Measurements from ENCODE around the gene ZFP36.

ZFP36 gene

GRCh38 chr19:39402346-39403300 is 4.0 kb upstream of the ZFP36 start:
- peaks cover 11% of the 10 kb centered on the region for H3K36me3 ChIP-seq (ENCODE audit: insufficient read depth, insufficient read length, low read length)
- H3K9me3 ChIP-seq (ENCODE audit: insufficient read depth, low read length), result no peaks in the 10 kb centered on the region
- DNase-seq (ENCODE audit: low read depth, low spot score), result no peak
- peak overlapping the region; percentile 85 for H3K9ac ChIP-seq (ENCODE audit: insufficient read length, low read depth)
- H3K4me3 ChIP-seq (ENCODE audit: insufficient read length, low read depth), result peak overlapping the region; percentile 51
- no peaks in the 10 kb centered on the region for H3K27me3 ChIP-seq (ENCODE audit: insufficient read depth, insufficient read length)
- TF ChIP-seq YY1 (IDR thresholded peaks at IDR 0.05; ENCODE audit: insufficient read depth, insufficient read length) (no peak), SUZ12 (IDR thresholded peaks at IDR 0.05; ENCODE audit: extremely low read depth, insufficient read depth, insufficient read length) (no peak), ZNF274 (IDR thresholded peaks at IDR 0.05; ENCODE audit: low read depth, low read length) (no peak)
- H3K4me1 ChIP-seq (ENCODE audit: insufficient read depth, insufficient read length), result peaks cover 19% of the 10 kb centered on the region

- Histone ChIP-seq H3K4me3 (ENCODE audit: insufficient read length, low read depth) (peak overlapping the region; percentile 41), H3K4me1 (ENCODE audit: insufficient read depth, insufficient read length) (peaks cover 15% of the 10 kb centered on the region), H3K36me3 (ENCODE audit: insufficient read depth, insufficient read length, low read length) (peaks cover 17% of the 10 kb centered on the region), H3K9ac (ENCODE audit: insufficient read length, low read depth) (peak overlapping the region; percentile 85), H3K27me3 (ENCODE audit: insufficient read depth, insufficient read length) (no peaks in the 10 kb centered on the region), H3K9me3 (ENCODE audit: insufficient read depth, low read length) (no peaks in the 10 kb centered on the region)
- TF ChIP-seq YY1 (IDR thresholded peaks at IDR 0.05; ENCODE audit: insufficient read depth, insufficient read length) (no peak), SUZ12 (IDR thresholded peaks at IDR 0.05; ENCODE audit: extremely low read depth, insufficient read depth, insufficient read length) (no peak), ZNF274 (IDR thresholded peaks at IDR 0.05; ENCODE audit: low read depth, low read length) (no peak)
- DNase-seq (ENCODE audit: low read depth, low spot score), result peak; percentile 82
Observed at GRCh38 chr19:39403331-39404312, 3.0 kb upstream of the ZFP36 start.

GRCh38 chr19:39405261-39405957 is 1.2 kb upstream of the ZFP36 start:
- H3K27me3 ChIP-seq (ENCODE audit: insufficient read depth, insufficient read length), result no peaks in the 10 kb centered on the region
- no peaks in the 10 kb centered on the region for H3K9me3 ChIP-seq (ENCODE audit: insufficient read depth, low read length)
- peaks cover 10% of the 10 kb centered on the region for H3K36me3 ChIP-seq (ENCODE audit: insufficient read depth, insufficient read length, low read length)
- H3K4me1 ChIP-seq (ENCODE audit: insufficient read depth, insufficient read length), result peaks cover 15% of the 10 kb centered on the region
- TF ChIP-seq SUZ12 (IDR thresholded peaks at IDR 0.05; ENCODE audit: extremely low read depth, insufficient read depth, insufficient read length), result no peak
- no peak for TF ChIP-seq YY1 (IDR thresholded peaks at IDR 0.05; ENCODE audit: insufficient read depth, insufficient read length)
- TF ChIP-seq ZNF274 (IDR thresholded peaks at IDR 0.05; ENCODE audit: low read depth, low read length), result no peak
- H3K4me3 ChIP-seq (ENCODE audit: insufficient read length, low read depth), result no peak overlapping the region
- no peak for DNase-seq (ENCODE audit: low read depth, low spot score)
- H3K9ac ChIP-seq (ENCODE audit: insufficient read length, low read depth), result peak overlapping the region; percentile 42

GRCh38 chr19:39405958-39406655 is 540 bp upstream of the ZFP36 start:
- peaks cover 10% of the 10 kb centered on the region for H3K36me3 ChIP-seq (ENCODE audit: insufficient read depth, insufficient read length, low read length)
- DNase-seq (ENCODE audit: low read depth, low spot score), result no peak
- no peaks in the 10 kb centered on the region for H3K27me3 ChIP-seq (ENCODE audit: insufficient read depth, insufficient read length)
- H3K4me3 ChIP-seq (ENCODE audit: insufficient read length, low read depth), result peak overlapping the region; percentile 28
- peaks cover 15% of the 10 kb centered on the region for H3K4me1 ChIP-seq (ENCODE audit: insufficient read depth, insufficient read length)
- H3K9me3 ChIP-seq (ENCODE audit: insufficient read depth, low read length), result no peaks in the 10 kb centered on the region
- TF ChIP-seq ZNF274 (IDR thresholded peaks at IDR 0.05; ENCODE audit: low read depth, low read length) (no peak), SUZ12 (IDR thresholded peaks at IDR 0.05; ENCODE audit: extremely low read depth, insufficient read depth, insufficient read length) (no peak), YY1 (IDR thresholded peaks at IDR 0.05; ENCODE audit: insufficient read depth, insufficient read length) (no peak)
- no peak overlapping the region for H3K9ac ChIP-seq (ENCODE audit: insufficient read length, low read depth)

- Histone ChIP-seq H3K27me3 (ENCODE audit: insufficient read depth, insufficient read length) (no peaks in the 10 kb centered on the region), H3K4me3 (ENCODE audit: insufficient read length, low read depth) (peak overlapping the region; percentile 82), H3K9me3 (ENCODE audit: insufficient read depth, low read length) (no peaks in the 10 kb centered on the region), H3K36me3 (ENCODE audit: insufficient read depth, insufficient read length, low read length) (peaks cover 10% of the 10 kb centered on the region), H3K9ac (ENCODE audit: insufficient read length, low read depth) (peak overlapping the region; percentile 87), H3K4me1 (ENCODE audit: insufficient read depth, insufficient read length) (peaks cover 13% of the 10 kb centered on the region)
- TF ChIP-seq ZNF274 (IDR thresholded peaks at IDR 0.05; ENCODE audit: low read depth, low read length) (no peak), SUZ12 (IDR thresholded peaks at IDR 0.05; ENCODE audit: extremely low read depth, insufficient read depth, insufficient read length) (no peak), YY1 (IDR thresholded peaks at IDR 0.05; ENCODE audit: insufficient read depth, insufficient read length) (no peak)
- no peak for DNase-seq (ENCODE audit: low read depth, low spot score)
Observed at GRCh38 chr19:39407410-39407659, 688 bp downstream of the ZFP36 start.

- H3K4me1 ChIP-seq (ENCODE audit: insufficient read depth, insufficient read length), result peaks cover 11% of the 10 kb centered on the region
- no peaks in the 10 kb centered on the region for H3K9me3 ChIP-seq (ENCODE audit: insufficient read depth, low read length)
- no peak for DNase-seq (ENCODE audit: low read depth, low spot score)
- no peak for TF ChIP-seq YY1 (IDR thresholded peaks at IDR 0.05; ENCODE audit: insufficient read depth, insufficient read length)
- no peak for TF ChIP-seq SUZ12 (IDR thresholded peaks at IDR 0.05; ENCODE audit: extremely low read depth, insufficient read depth, insufficient read length)
- TF ChIP-seq ZNF274 (IDR thresholded peaks at IDR 0.05; ENCODE audit: low read depth, low read length), result no peak
- H3K36me3 ChIP-seq (ENCODE audit: insufficient read depth, insufficient read length, low read length), result peaks cover 10% of the 10 kb centered on the region
- no peak overlapping the region for H3K9ac ChIP-seq (ENCODE audit: insufficient read length, low read depth)
- H3K4me3 ChIP-seq (ENCODE audit: insufficient read length, low read depth), result peak overlapping the region; percentile 82
- no peaks in the 10 kb centered on the region for H3K27me3 ChIP-seq (ENCODE audit: insufficient read depth, insufficient read length)
Observed at GRCh38 chr19:39407660-39408391, 1.2 kb downstream of the ZFP36 start.
